PC-9 (cell line): ENCODE measurements around the gene SDCCAG8. TPM values are rescaled to one million over a fixed set of nuclear protein-coding genes. Genes with fewer than 3 reads are reported as not detected.

ENCODE experiments used
- BruUV-seq: library from RNA; stranded (reverse); fragments of 400-500 nt; replicated peaks from 2 replicates; lab custom pipeline; 2021; lab: Mats Ljungman, UMichigan
- CTCF ChIA-PET: fragments of 300-600 bp; sonication (Branson Sonifier 250); formaldehyde crosslinking; loops from one replicate; lab custom pipeline; 2022; ENCODE audit warnings: antibody characterized with exemption; lab: Charles Lee
- POLR2A ChIA-PET: fragments of 300-600 bp; sonication (Branson Sonifier 250); formaldehyde crosslinking; loops from one replicate; lab custom pipeline; 2022; ENCODE audit warnings: antibody characterized with exemption; ENCODE audit not compliant: unreplicated experiment; lab: Charles Lee
- DNase-seq, 2 experiments: peaks; one replicate each; pipeline versions ENCODE4 v3.0.0 to v3.0.0-alpha.2; 2015 to 2022; ENCODE audit warnings: mixed read lengths in 1 of 2
- H2AFZ ChIP-seq: fragments of 200-600 bp; sonication (generic); 2 replicates; pipeline ENCODE4 v1.8.1; 2017; ENCODE audit warnings: antibody characterized with exemption
- H3F3A ChIP-seq: fragments of 200-600 bp; sonication (generic); 2 replicates; pipeline ENCODE4 v1.8.1; 2017; ENCODE audit warnings: antibody characterized with exemption, mild to moderate bottlenecking, low read depth; ENCODE audit not compliant: insufficient read depth
- H3K27ac ChIP-seq: fragments of 200-600 bp; sonication (generic); 2 replicates; pipeline ENCODE4 v1.6.1; 2016; ENCODE audit warnings: mixed run types
- H3K27me3 ChIP-seq: fragments of 200-600 bp; sonication (generic); 2 replicates; pipeline ENCODE4 v1.6.1; 2016; ENCODE audit warnings: low read depth, mixed run types; ENCODE audit not compliant: insufficient read depth
- H3K36me3 ChIP-seq: fragments of 200-600 bp; sonication (generic); 2 replicates; pipeline ENCODE4 v1.6.1; 2016; ENCODE audit warnings: low read depth, mixed run types
- H3K4me1 ChIP-seq: fragments of 200-600 bp; sonication (generic); replicated peaks from 2 replicates; pipeline ENCODE4 v1.6.1; 2016; ENCODE audit warnings: mixed run types; ENCODE audit not compliant: insufficient read depth
- H3K4me2 ChIP-seq: fragments of 200-600 bp; sonication (generic); 2 replicates; pipeline ENCODE4 v1.6.1; 2017; ENCODE audit warnings: mixed run types
- H3K4me3 ChIP-seq: fragments of 200-600 bp; sonication (generic); 2 replicates; pipeline ENCODE4 v1.6.1; 2016; ENCODE audit warnings: mixed run types
- H3K79me2 ChIP-seq: fragments of 200-600 bp; sonication (generic); 2 replicates; pipeline ENCODE4 v1.6.1; 2017; ENCODE audit warnings: low read depth, mixed run types
- H3K9me2 ChIP-seq: fragments of 200-600 bp; sonication (generic); 2 replicates; pipeline ENCODE4 v1.8.1; 2017; ENCODE audit warnings: mild to moderate bottlenecking; ENCODE audit not compliant: insufficient read depth
- H3K9me3 ChIP-seq: fragments of 200-600 bp; sonication (generic); 2 replicates; pipeline ENCODE4 v1.8.1; 2016; ENCODE audit warnings: low read depth; ENCODE audit not compliant: insufficient read depth
- H4K20me1 ChIP-seq: fragments of 200-600 bp; sonication (generic); 2 replicates; pipeline ENCODE4 v1.8.1; 2017; ENCODE audit not compliant: insufficient read depth
- CTCF ChIP-seq: fragments of 200-600 bp; sonication (generic); conservative IDR thresholded peaks from 2 replicates; pipeline ENCODE4 v1.6.1; 2017; ENCODE audit warnings: mixed run types, antibody characterized with exemption, mild to moderate bottlenecking, moderate library complexity
- EZH2 ChIP-seq: fragments of 200-600 bp; sonication (generic); IDR thresholded peaks from 2 replicates; pipeline ENCODE4 v1.8.0; 2017; ENCODE audit warnings: antibody characterized with exemption, low read depth
- intact Hi-C: fragments of 100-400 bp; cut with micrococcal nuclease; formaldehyde crosslinking; loops from one replicate; pipeline ENCODE4 v1.10.0; 2022; ENCODE audit not compliant: unreplicated experiment
- total RNA-seq: library from RNA; stranded (reverse); gene quantifications from 2 replicates; pipeline ENCODE4 v1.2.3, GENCODE V29; 2021

Gene SDCCAG8
- total RNA-seq, 1 experiment from 2014 or later = 22.7 TPM

DNA sequence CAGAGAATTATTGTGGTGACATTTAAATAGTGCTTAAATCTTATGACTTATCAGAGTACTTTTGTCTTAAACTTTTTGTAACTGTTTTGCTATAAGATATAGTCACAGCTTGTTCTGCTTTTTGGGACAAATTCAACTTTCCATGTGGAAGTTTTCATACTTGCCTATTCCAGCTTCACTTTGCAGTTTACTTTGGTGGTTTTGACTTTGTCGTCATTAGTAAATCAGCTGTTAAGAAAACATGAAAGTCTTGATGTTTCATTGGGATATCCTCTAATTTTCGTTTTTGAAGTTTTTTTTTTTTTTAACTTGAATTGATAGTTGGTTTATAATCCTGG, 31.3 kb downstream of the SDCCAG8 start:
- ChIA-PET CTCF (no interaction called here), POLR2A (no interaction called here)
- intact Hi-C loops = no loop called here
- Histone ChIP-seq H3K4me3 (no peak overlapping the region), H2AFZ (no peak overlapping the region), H3K36me3 (peaks cover 9% of the 10 kb centered on the region), H3K9me2 (no peaks in the 10 kb centered on the region), H3K79me2 (no peaks in the 10 kb centered on the region), H3K4me2 (no peak overlapping the region; the same call in 1 of the 2 replicates), H3K4me1 (peaks cover 16% of the 10 kb centered on the region), H3K27me3 (no peaks in the 10 kb centered on the region), H3K27ac (peak overlapping the region; percentile 60), H4K20me1 (no peaks in the 10 kb centered on the region), H3K9me3 (no peaks in the 10 kb centered on the region; the same call in 1 of the 2 replicates), H3F3A (no peaks in the 10 kb centered on the region)
- TF ChIP-seq CTCF = no peak
- no peak for TF ChIP-seq EZH2
- DNase-seq = no peak
- BruUV-seq = no TSS peak

- H4K20me1 ChIP-seq = no peaks in the 10 kb centered on the region
- H2AFZ ChIP-seq = no peak overlapping the region
- no peaks in the 10 kb centered on the region for H3K27me3 ChIP-seq
- peak overlapping the region; percentile 14 for H3K4me2 ChIP-seq
- peak overlapping the region; percentile 60 for H3K27ac ChIP-seq
- TF ChIP-seq CTCF (no peak), EZH2 (no peak)
- H3K79me2 ChIP-seq = no peaks in the 10 kb centered on the region
- BruUV-seq = no TSS peak
- intact Hi-C loops = no loop called here
- H3F3A ChIP-seq = no peaks in the 10 kb centered on the region
- no peaks in the 10 kb centered on the region for H3K9me2 ChIP-seq
- DNase-seq = peak in 1 of 2 experiments; percentile 59
- peaks cover 9% of the 10 kb centered on the region for H3K36me3 ChIP-seq
- H3K9me3 ChIP-seq = no peaks in the 10 kb centered on the region; the same call in 1 of the 2 replicates
- POLR2A ChIA-PET = no interaction called here
- CTCF ChIA-PET = no interaction called here
- peaks cover 16% of the 10 kb centered on the region for H3K4me1 ChIP-seq
- no peak overlapping the region for H3K4me3 ChIP-seq
Measured at GRCh38 chr1:243287652-243288051, 31.8 kb downstream of the SDCCAG8 start.

GRCh38 chr1:243288062-243288461, 32.2 kb downstream of the SDCCAG8 start:
- Histone ChIP-seq H3K27ac (peak overlapping the region; percentile 60), H3K79me2 (no peaks in the 10 kb centered on the region), H3K27me3 (no peaks in the 10 kb centered on the region), H3K4me1 (peaks cover 16% of the 10 kb centered on the region), H3F3A (no peaks in the 10 kb centered on the region), H3K36me3 (peaks cover 9% of the 10 kb centered on the region), H3K9me3 (no peaks in the 10 kb centered on the region; the same call in 1 of the 2 replicates), H3K4me3 (no peak overlapping the region), H4K20me1 (no peaks in the 10 kb centered on the region), H3K9me2 (no peaks in the 10 kb centered on the region), H3K4me2 (peak overlapping the region; percentile 14; the same call in 1 of the 2 replicates), H2AFZ (no peak overlapping the region)
- DNase-seq = no peak
- CTCF ChIA-PET = no interaction called here
- BruUV-seq = no TSS peak
- intact Hi-C loops = no loop called here
- TF ChIP-seq EZH2 (no peak), CTCF (no peak)
- POLR2A ChIA-PET = no interaction called here
